ENCODE data around the gene CTIF. TPM values are rescaled to one million over a fixed set of nuclear protein-coding genes. Genes with fewer than 3 reads are reported as not detected.

CTIF gene
- total and polyA plus RNA-seq, 12 donors: 44.5 to 74.1 (median 58.9) TPM

DNA sequence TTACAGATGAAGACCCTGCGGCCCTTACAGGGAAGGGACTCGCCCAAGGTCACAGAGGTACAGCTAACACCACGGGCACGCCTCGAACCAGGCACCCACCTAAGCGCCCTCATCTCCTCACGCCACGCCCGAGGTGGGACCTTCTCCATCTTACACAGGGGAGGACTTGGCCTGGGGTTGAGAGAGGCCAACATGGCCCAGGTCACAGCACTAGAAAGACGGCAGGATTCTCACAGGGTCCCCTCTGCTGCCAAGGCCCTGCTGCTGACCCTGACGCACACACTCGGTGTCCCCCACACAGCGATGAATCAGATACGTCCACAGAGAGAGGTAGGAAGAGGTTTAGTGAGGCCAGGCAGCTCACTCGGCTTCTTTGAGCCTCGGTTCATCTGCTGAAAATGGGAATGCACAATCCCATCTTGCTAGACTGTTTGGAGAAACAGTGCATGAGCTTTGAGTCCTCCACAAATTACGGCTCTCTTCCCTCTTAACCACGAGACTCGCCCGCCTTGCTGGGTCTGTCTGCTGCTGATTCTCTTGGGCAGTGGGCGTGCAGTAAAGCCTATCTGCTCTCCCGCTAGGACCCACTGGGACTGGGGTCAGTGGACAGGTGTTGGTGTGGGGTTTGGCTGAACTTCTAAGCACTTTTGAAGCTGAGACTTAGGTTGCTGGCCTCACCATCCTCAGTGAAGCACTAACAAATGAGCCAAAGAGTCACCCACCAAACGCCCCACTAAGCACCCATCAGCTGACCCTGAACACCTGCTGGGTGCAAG lies 332.7 kb downstream of the CTIF start:
- Histone ChIP-seq H3K27me3 (no peaks in the 10 kb centered on the region), H3K4me1 (peaks cover 0 to 32% (median 4%) of the 10 kb centered on the region in 9 donors), H3K36me3 (no peaks in the 10 kb centered on the region), H3K27ac (no peak overlapping the region), H3K9me3 (no peaks in the 10 kb centered on the region), H3K4me3 (no peak overlapping the region)
- intact Hi-C loops (cut with DNase I): no loop called here
- TF ChIP-seq, protein P1, sequence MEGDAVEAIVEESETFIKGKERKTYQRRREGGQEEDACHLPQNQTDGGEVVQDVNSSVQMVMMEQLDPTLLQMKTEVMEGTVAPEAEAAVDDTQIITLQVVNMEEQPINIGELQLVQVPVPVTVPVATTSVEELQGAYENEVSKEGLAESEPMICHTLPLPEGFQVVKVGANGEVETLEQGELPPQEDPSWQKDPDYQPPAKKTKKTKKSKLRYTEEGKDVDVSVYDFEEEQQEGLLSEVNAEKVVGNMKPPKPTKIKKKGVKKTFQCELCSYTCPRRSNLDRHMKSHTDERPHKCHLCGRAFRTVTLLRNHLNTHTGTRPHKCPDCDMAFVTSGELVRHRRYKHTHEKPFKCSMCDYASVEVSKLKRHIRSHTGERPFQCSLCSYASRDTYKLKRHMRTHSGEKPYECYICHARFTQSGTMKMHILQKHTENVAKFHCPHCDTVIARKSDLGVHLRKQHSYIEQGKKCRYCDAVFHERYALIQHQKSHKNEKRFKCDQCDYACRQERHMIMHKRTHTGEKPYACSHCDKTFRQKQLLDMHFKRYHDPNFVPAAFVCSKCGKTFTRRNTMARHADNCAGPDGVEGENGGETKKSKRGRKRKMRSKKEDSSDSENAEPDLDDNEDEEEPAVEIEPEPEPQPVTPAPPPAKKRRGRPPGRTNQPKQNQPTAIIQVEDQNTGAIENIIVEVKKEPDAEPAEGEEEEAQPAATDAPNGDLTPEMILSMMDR (IDR thresholded peaks at IDR 0.05): no peak
- ATAC-seq: no peak
- WGBS, 2 donors: 95% methylated on average over 23 of the region's 23 CpGs
- DNase-seq: no peak

DNA sequence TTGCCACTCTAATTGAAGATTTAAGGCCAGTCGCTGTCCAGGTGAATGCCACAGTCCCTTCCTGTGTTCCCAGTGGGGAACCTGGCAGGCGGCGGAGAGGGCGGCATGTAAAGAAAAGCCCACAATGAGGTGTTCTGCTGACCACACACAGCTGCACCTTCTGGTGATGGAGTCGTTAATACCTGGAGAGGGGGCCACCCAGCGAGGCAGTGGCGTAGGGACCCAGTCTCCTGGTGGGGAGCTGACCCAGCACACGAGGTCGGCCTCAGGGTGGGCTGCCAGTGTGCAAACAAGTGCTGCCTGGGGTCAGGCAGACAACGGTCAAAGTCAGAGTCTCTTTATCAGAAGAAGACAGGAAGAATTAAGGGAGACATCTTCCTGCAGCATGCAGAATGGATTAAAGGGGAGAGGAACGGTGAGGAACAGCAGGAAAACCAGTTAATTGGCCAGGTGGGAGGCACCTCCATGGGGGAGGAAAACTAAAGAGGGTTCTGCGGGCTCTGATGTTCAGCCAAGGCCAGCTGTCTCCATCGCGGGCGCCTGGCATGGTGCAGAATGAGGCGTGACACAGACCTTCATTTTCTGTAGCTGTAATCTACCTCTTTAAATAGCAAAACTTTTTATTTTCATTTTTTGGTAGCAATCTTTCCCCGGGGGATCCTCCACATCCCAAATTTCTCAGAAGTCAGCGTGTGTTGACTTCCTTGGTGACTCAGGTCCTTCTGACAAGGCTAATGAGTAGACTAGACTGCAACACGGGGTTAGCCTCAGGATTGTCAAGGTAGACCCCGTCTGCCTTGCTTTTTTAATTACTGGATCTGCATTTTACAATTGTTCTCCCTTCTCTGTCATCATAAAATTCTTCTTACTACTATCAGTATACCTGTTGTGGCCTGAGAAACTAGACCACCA lies 333.7 kb downstream of the CTIF start:
- DNase-seq: no peak
- peak overlapping the region in 2 of 10 donors; percentile 37 to 70 for H3K27ac ChIP-seq
- no peaks in the 10 kb centered on the region for H3K36me3 ChIP-seq
- 83 to 88% methylated on average over 20 of the region's 20 CpGs for WGBS, 2 donors
- no peak for ATAC-seq
- TF ChIP-seq, protein P1 (IDR thresholded peaks at IDR 0.05): no peak
- peaks cover 0 to 30% (median 4%) of the 10 kb centered on the region in 9 donors for H3K4me1 ChIP-seq
- intact Hi-C loops (cut with DNase I): no loop called here
- no peaks in the 10 kb centered on the region for H3K9me3 ChIP-seq
- no peak overlapping the region for H3K4me3 ChIP-seq
- no peaks in the 10 kb centered on the region for H3K27me3 ChIP-seq

DNA sequence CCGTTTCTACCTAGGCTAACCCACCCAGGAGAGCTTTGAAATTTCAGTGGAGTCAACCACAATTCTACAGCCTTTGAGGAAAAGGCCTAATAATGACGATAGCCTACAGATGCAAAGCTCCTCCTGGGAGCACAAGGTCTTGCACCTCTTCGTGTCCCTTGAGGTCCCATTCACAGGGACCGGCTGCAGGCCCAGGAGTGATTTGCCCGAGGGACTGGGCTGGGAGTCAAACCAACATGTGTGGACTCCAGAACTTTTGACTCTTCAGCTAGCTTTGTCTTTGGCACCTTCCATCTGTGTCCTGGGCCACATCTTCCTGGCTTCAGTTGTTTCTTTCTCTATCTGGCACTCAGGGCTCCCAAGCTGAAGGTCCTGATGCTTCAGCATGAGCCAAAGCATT lies 335.4 kb downstream of the CTIF start:
- intact Hi-C loops (cut with DNase I): no loop called here
- 82 to 85% methylated on average over 5 of the region's 5 CpGs for WGBS, 2 donors
- no peak overlapping the region for H3K4me3 ChIP-seq
- no peak for DNase-seq
- peaks cover 0 to 36% (median 6%) of the 10 kb centered on the region in 9 donors for H3K4me1 ChIP-seq
- TF ChIP-seq, protein P1 (IDR thresholded peaks at IDR 0.05): no peak
- no peaks in the 10 kb centered on the region for H3K27me3 ChIP-seq
- H3K9me3 ChIP-seq: no peaks in the 10 kb centered on the region
- no peaks in the 10 kb centered on the region for H3K36me3 ChIP-seq
- ATAC-seq: no peak
- H3K27ac ChIP-seq: peak overlapping the region in 1 of 10 donors; percentile 70

DNA sequence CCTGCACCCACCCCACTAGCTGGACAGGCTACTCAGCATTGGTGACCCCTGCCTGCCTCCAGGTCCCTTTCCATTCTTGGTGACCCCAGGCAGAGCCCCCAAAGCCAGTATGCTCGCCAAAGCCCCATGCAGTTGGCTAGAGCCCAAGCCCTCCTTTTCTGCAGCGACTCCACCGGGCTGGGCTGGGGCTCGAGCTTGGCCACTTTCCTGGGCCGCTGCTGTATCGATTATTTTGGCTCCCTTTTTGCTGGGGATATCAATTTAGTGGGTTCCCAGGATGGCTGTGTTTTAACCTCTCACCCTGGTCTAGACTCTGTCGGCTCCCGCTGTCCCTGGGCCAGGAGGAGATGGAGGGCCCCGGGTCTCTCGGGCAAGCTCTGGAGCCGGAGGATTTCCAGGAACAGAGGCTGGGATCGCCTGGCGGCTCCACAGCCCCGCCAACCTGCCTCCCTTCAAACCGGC lies 335.9 kb downstream of the CTIF start:
- no peak for DNase-seq

More for the DNA sequence above, 335.9 kb downstream of the CTIF start:
- TF ChIP-seq, protein P1 (IDR thresholded peaks at IDR 0.05): no peak
- intact Hi-C loops (cut with DNase I): no loop called here
- Histone ChIP-seq H3K9me3 (no peaks in the 10 kb centered on the region), H3K36me3 (no peaks in the 10 kb centered on the region), H3K27me3 (no peaks in the 10 kb centered on the region), H3K4me1 (peaks cover 0 to 36% (median 6%) of the 10 kb centered on the region in 9 donors), H3K4me3 (no peak overlapping the region), H3K27ac (no peak overlapping the region)
- no peak for ATAC-seq
- WGBS, 2 donors: 81 to 84% methylated on average over 15 of the region's 15 CpGs

Data from heart right ventricle (tissue), 16 donors.